Activated T-cell treated with anti-CD3 and anti-CD28 coated beads, Interleukin-2, amount 50 U/mL, for 1 hour (primary cell): ENCODE results near the gene LGALS9C.
"Not testable (repeated sequence)": the region's sequence is repeated elsewhere in the genome, so short reads cannot be mapped to it uniquely, and the experiment has no call there.

Source experiments
- DNase-seq: peaks from one replicate; pipeline ENCODE4 v3.0.0-alpha.2; 2020

LGALS9C gene

GRCh38 chr17:18542234-18542633 is 65.6 kb downstream of the LGALS9C start:
- not testable (repeated sequence) for DNase-seq

GRCh38 chr17:18542907-18543306 is 66.3 kb downstream of the LGALS9C start:
- not testable (repeated sequence) for DNase-seq
